GM18499 (cell line): ENCODE measurements around the gene CENPVL1.
"Not testable (repeated sequence)": the region's sequence is repeated elsewhere in the genome, so short reads cannot be mapped to it uniquely, and the experiment has no call there.

Experiments used
- ATAC-seq: cut with Tn5 transposase; IDR thresholded peaks from one replicate; pipeline ENCODE4 v1.9.1; 2021; ENCODE audit warnings: moderate number of reproducible peaks; ENCODE audit not compliant: insufficient read depth, unreplicated experiment

CENPVL1 gene

DNA sequence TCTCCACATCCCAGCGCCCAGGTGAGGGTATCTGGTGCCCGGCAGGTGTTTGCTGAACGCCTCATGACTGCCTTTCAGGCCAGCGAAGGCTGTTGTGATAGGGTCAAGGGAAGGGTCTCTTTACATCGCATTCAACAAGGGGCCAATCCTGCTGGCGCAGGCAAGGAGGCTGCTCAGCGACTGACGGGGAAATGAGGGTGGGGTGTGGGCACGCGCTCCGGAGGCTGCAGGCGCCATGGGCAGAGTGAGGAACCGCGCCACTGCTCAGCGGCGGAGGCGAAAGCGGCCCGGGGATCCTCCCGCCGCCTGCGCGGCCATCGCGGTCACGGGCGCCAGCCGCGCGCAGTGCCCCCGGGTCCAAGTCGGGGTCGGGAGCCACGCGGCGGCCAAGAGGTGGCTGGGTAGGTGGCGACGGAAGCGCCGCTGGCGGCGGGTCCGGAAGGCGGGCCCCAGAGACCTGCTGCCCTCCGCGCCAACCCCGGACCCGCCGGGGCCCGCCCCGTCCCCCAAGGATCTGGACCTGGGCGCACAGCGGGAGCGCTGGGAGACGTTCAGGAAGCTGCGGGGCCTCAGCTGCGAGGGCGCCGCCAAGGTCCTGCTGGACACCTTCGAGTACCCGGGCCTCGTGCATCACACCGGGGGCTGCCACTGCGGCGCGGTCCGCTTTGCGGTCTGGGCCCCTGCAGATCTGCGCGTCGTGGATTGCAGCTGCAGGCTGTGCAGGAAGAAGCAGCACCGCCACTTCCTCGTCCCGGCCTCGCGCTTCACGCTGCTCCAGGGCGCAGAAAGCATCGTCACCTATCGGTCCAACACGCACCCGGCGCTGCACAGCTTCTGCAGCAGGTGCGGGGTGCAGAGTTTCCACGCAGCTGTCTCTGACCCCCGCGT, at the start of gene CENPVL1:
Gene CENPVL1, plus strand, starts transcription at position 236 of the 888 bp plus-strand sequence. Its CDS starts 0 bp downstream, at position 236.
- not testable (repeated sequence) for ATAC-seq

DNA sequence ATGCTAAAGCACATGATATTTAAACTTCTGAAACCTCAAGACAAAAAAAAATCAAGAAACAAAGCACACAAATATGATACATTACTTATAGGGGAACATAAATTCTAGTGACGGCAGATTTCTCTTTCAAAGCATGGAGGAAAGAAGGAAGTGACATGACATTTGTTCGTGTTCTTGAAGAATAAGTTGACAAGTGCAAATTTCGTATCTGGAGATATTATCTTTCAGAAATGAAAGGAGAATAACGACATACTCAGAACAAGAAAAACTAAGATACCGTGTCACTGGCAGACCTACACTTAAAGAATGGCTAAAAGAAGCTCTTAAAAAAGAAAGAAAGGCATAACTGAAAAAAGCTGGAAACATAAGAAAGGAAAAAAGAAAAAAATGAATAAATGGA, 44.3 kb upstream of the CENPVL1 start:
- no peak for ATAC-seq

DNA sequence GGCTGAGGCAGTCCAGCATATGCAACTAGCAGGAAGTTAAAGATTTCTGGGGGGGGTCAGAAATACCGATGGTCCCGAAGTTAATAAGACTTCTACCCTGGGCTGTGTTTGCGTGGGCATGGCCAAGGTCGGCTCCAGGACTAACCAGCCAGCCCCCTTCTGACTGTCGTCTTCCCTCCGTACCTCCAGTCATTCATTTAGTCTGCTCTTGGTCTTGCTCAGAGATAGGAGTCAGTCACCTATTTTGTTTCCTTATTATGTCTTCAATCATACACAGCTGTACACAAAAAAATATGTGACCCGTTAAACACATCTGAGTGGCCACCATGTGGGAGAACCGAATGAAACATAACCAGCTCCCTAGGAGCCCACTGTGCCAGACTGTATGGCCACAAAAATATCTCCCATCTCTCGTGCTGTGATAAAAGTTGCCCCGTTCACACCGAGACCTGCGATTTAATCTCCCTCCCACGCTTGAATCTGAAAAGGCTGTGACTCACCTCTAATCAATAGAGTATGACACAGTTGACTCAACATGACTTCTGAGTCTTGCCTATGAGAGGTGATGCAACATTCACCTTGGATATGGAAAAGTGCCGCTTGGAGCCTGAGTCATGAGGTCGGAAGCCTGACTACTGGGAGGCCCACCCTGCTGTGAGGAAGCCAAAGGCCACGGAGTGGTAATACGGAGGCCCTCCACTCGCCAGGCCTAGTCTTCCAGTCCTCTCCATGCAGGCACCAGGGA, 30.5 kb upstream of the CENPVL1 start:
- ATAC-seq: not testable (repeated sequence)

DNA sequence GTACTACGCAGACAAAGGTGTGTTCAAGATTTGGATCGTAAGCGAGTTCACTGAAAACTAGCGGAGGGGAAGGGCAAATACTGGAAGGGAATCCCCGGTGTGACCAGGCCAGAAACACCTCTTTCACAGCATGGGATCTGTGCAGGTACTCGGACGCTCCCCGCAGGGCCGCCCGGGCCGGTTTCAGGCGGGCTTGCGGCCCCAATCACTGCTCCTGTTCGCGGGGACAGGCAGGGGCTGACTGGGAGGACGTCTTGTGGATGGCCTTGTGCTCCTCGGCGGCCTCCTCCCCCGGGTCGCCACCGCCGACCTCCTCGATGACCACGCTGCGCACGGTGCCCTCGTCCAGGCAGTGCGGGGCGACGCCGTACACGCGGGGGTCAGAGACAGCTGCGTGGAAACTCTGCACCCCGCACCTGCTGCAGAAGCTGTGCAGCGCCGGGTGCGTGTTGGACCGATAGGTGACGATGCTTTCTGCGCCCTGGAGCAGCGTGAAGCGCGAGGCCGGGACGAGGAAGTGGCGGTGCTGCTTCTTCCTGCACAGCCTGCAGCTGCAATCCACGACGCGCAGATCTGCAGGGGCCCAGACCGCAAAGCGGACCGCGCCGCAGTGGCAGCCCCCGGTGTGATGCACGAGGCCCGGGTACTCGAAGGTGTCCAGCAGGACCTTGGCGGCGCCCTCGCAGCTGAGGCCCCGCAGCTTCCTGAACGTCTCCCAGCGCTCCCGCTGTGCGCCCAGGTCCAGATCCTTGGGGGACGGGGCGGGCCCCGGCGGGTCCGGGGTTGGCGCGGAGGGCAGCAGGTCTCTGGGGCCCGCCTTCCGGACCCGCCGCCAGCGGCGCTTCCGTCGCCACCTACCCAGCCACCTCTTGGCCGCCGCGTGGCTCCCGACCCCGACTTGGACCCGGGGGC, 28.2 kb upstream of the CENPVL1 start:
- not testable (repeated sequence) for ATAC-seq

DNA sequence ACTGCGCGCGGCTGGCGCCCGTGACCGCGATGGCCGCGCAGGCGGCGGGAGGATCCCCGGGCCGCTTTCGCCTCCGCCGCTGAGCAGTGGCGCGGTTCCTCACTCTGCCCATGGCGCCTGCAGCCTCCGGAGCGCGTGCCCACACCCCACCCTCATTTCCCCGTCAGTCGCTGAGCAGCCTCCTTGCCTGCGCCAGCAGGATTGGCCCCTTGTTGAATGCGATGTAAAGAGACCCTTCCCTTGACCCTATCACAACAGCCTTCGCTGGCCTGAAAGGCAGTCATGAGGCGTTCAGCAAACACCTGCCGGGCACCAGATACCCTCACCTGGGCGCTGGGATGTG, 27.6 kb upstream of the CENPVL1 start, which contains the start of gene CENPVL2:
Gene CENPVL2, minus strand, starts transcription at position 112 of the 343 bp plus-strand sequence. Its CDS starts 0 bp downstream, at position 112.
- not testable (repeated sequence) for ATAC-seq

DNA sequence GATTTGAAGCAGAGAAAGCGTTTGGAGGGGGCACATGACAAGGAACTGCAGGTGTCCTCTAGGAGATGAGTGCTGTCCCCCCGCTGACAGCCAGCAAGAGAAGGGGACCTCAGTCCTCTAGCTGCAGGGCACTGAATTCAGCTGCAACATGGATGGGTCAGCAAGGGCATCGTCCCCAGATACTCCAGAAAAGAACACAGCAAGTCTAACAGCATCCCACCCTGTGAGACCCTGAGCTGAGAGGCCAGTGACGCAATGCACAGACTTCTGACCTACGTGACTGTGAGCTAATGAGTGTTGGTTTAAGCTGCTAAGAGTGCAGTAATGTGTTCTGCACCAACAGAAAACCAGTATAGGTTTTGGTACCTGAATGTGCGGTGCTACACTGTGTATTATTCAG, 16.1 kb upstream of the CENPVL1 start:
- no peak for ATAC-seq

DNA sequence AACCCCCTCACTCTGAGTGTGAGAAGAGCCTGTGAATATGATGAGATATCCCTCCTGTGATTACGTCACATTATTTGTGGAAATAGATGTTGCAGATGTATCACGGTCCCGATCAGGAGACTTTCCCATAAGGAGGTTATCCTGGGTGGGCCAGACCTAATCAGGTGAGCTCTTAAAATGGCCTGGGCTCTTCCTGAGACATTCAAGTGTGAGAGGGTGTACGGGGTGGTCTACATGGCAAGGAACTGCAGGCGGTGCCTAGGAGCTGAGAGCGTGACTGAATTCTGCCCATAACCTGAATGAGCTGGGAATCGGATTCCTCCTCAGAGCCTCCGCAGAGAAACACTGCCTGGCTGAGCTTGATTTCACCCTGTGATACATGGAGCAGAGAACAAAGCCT, 12.9 kb upstream of the CENPVL1 start:
- no peak for ATAC-seq

DNA sequence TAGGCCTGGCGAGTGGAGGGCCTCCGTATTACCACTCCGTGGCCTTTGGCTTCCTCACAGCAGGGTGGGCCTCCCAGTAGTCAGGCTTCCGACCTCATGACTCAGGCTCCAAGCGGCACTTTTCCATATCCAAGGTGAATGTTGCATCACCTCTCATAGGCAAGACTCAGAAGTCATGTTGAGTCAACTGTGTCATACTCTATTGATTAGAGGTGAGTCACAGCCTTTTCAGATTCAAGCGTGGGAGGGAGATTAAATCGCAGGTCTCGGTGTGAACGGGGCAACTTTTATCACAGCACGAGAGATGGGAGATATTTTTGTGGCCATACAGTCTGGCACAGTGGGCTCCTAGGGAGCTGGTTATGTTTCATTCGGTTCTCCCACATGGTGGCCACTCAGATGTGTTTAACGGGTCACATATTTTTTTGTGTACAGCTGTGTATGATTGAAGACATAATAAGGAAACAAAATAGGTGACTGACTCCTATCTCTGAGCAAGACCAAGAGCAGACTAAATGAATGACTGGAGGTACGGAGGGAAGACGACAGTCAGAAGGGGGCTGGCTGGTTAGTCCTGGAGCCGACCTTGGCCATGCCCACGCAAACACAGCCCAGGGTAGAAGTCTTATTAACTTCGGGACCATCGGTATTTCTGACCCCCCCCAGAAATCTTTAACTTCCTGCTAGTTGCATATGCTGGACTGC, 2.8 kb downstream of the CENPVL1 start:
- not testable (repeated sequence) for ATAC-seq

DNA sequence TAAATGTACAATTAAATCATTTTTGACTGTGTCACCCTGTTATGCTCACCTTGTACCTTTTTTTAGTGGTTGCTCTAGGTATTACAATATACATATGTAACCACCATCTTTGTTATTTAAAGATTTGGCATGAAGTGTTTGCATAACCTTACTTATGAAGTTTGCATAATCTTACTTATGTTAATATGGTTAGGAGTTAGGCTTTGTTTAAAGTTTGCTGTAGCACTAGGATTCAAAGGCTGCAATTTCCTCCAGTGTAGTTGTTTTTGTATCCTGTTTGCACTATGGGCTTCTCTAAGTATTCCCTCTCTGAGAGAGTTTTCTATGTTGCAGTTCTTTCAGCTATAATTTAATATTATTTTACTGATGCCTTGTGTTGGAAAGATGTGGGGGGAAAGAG, 17.9 kb downstream of the CENPVL1 start:
- no peak for ATAC-seq

DNA sequence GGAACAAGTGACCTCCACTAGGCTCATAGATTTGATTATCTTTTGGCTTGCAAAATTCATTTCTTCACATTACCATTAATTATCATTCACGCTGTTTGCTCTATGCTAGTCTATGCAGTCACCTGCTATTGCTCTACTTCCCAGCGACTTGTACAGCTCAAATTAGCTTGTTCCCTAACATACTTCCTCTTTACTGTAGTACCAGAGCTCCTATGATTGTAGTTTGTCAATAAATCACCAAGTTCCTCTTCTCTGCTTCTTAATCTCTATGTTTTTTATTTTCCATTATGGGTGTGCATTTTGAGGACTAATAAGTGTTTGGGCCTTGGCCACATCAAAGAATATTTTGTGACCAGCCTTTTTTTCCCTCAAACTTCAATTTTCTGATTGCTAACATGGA, 26.8 kb downstream of the CENPVL1 start:
- ATAC-seq: no peak

DNA sequence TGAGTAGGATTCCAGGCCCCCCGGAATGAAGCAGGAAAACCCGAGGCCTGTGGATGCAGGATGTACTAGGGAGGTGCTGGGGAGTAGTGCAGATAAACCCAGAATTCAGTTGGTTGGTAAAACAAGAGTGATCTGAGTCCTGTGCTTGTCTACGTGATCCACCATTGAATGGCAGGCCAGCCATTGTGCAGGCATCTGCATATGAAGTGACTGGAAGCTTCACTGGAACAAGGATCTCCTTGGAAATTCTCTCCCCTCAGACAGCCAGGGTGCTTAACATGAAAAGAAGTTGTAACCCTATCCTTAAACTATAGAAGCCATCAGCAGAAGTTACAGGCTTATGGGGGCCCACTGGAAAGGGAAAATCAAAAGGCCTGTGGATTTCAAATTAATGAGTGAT, 32.3 kb downstream of the CENPVL1 start:
- no peak for ATAC-seq

DNA sequence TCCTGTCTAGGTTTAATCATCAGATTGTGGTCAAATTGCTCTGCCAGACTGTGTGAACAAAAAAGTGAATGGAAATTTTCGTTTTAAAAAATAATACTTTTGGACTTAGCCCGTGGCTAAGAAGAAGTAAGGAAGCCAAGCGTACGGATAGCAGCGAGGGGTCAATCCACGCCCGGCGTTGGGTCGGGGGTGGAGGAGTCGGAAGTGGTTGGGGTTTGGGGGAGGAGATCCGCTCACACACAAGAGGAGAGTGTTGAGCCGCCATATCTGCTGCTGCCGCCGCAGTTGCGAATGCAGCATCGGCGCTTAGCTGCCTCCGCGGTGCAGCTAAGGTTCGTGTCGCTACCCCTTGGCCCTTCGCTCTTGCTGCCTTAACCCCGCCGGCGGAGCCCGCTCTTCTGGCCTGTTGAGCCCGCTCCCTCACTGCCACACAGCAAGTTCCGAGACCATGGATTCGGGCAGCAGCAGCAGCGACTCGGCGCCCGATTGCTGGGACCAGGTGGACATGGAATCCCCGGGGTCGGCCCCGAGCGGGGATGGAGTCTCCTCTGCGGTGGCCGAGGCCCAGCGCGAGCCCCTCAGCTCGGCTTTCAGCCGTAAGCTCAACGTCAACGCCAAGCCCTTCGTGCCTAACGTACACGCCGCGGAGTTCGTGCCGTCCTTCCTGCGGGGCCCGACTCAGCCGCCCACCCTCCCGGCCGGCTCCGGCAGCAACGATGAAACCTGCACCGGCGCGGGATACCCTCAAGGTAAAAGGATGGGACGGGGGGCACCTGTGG, 33.1 kb downstream of the CENPVL1 start, which contains the start of gene GSPT2:
Gene GSPT2, plus strand, starts transcription at position 264 of the 779 bp plus-strand sequence. Its CDS starts 185 bp downstream, at position 449.
- ATAC-seq: no peak

DNA sequence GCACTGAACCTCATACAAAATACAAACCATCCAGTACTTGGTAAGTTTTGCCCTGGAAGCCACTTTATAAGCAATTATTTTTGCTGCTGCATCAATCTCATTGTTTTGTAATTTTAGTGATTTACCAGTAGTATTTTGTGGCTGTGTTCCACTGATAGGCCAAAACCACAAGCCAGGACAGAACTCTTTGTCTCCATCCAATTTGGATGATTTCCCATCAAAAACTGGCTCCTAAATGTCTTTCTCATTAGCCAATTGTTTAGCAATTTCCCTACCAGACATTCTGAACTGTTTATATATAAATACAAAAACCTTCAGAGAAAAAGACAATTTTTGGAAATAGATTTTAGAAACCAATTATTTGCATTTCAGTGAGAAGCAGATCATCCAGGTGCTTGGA, 37.4 kb downstream of the CENPVL1 start:
- ATAC-seq: no peak

DNA sequence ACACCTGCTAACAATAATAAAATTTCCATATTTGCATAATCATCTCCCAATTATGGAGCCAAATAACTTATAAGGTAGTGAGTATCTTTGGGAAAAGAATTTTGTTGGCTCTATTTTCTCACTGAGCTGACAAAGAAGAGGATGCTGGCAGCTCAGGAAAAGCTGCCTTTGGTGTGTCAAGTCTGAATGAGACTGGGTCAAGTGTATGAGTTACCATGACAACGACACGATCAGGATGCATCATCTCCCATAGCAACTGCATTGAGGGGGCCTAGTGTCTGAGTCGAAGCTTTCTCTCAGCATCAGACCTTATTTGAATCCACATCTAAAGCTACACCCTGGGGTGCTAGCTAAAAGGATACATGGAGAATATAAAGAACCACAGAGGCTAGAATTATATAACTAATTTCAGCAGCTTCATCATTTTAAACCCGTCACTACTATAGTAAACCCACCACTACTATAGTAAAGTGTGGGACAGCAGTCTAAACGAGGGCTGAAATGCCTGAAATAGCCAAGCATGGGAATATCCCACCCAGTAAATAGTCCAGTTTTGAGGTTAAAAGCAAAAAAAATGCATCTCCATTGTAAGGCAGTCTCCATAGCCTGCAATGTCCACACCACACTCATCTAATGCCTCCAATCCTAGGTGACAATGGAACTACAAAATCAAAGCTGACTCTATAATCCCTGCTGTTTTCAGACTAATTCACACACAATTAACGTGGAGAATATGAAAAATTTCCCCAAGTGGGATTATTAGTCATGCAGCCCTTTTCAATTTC, 48.9 kb downstream of the CENPVL1 start:
- no peak for ATAC-seq

DNA sequence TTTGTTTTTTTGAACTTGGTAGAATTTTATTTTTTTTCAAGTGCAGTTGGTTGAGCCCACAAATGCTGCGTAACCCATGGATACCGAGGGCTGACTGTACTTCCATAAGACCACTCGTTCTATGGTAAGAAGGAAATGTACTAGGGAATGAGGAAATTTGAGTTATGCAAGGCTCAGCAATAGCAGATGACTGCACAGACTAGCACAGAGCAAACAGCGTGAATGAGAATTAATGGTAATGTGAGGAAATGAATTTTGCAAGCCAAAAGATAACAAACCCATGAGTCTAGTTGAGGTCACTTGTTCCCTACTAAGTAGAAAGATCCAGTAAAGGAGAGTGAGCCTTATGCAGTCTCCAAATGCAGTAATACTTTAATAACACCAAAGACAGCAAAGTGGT, 50.3 kb downstream of the CENPVL1 start:
- no peak for ATAC-seq
